ENCODE data around the gene KCNN3. TPM values are rescaled to one million over a fixed set of nuclear protein-coding genes. Genes with fewer than 3 reads are reported as not detected.

The KCNN3 gene
- total and polyA plus RNA-seq, 2 of the 8 experiments (the other 6 are each of a cell fraction or from before 2014, with no cell fraction given) = 2.8 to 3.7 TPM

DNA sequence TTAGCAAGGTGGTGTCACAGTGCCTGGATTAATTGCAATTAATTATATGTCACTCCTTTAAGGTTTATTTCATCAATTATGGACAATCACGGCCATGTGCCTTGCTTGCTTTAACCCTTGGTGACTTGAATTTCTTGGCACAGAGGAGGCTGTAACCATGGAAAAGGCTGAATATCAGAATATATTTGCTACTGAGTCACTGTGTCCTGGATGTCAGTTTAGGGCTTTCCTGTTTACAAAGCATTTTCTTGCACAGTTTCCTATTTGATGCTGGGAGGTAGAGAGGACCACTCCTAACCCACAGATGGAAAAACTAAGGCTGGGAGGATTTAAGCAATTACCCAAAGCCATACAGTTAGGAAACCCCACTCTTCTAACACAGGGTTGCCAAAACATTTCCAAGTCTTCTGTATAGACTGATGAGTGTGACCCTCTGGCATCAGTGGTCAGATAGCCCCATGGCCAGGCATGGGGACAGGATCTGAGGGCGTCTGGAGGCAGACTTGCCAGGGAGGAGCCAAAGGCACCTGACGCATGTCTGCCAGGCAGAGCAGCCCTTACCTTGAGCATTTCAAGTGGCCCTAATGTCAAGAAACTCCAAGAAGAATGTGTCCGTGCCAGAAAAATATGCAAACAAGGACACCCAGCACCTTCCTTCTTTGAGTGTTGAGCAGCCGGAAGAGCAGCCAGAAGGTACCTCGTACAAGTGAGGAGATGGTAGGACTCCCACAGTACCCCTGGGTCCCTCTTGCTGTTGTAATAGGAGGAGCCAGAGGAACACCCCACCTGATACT is 34.4 kb downstream of the KCNN3 start:
- Histone ChIP-seq H2AFZ (ENCODE audit: low read length) (no peak overlapping the region), H3K27ac (ENCODE audit: low read depth, low read length) (no peak overlapping the region), H3K4me3 (ENCODE audit: extremely low read depth in 1 of 4, insufficient read depth in 2 of 4, low read depth in 3 of 4, low read length in 4 of 4) (no peak overlapping the region), H3K56ac (replicated peaks; ENCODE audit: insufficient read length, low read depth, low read length) (no peak overlapping the region), H3K9ac (replicated peaks in 1 of 4; ENCODE audit: extremely low read depth in 1 of 4, low read depth in 3 of 4, low read length in 3 of 4) (no peak overlapping the region), H3K23me2 (ENCODE audit: low read depth, low read length) (no peaks in the 10 kb centered on the region), H3K14ac (ENCODE audit: insufficient read length) (no peak overlapping the region), H2BK20ac (ENCODE audit: low read length) (no peak overlapping the region), H3K9me3 (ENCODE audit: insufficient read depth in 2 of 2, low read depth in 1 of 2, low read length in 1 of 2) (no peaks in the 10 kb centered on the region), H2BK5ac (ENCODE audit: low read depth, low read length) (no peak overlapping the region), H2BK12ac (ENCODE audit: low read depth, low read length) (no peak overlapping the region), H4K91ac (replicated peaks; ENCODE audit: insufficient read length, low read length) (no peak overlapping the region), H3K4me2 (ENCODE audit: insufficient read depth in 1 of 2, low read depth in 2 of 2, low read length in 2 of 2) (no peak overlapping the region), H4K8ac (ENCODE audit: extremely low read depth, insufficient read depth, low read length) (no peak overlapping the region), H3K18ac (ENCODE audit: extremely low read depth, low read length) (no peak overlapping the region), H2AK5ac (ENCODE audit: low read depth, low read length) (no peak overlapping the region), H3K36me3 (ENCODE audit: control insufficient read depth in 2 of 4, insufficient read depth in 4 of 4, low read length in 3 of 4) (no peaks in the 10 kb centered on the region), H3K23ac (ENCODE audit: insufficient read length) (no peak overlapping the region), H3K27me3 (replicated peaks in 1 of 4; ENCODE audit: control insufficient read depth in 3 of 4, extremely low read depth in 1 of 4, insufficient read depth in 3 of 4, low read length in 3 of 4) (no peaks in the 10 kb centered on the region), H4K5ac (ENCODE audit: insufficient read length, low read depth, low read length) (no peak overlapping the region), H3K79me1 (ENCODE audit: low read depth, low read length) (no peaks in the 10 kb centered on the region), H2BK120ac (replicated peaks; ENCODE audit: low read depth, low read length) (no peak overlapping the region), H2BK15ac (ENCODE audit: low read length) (no peak overlapping the region), H3K4me1 (replicated peaks in 1 of 4; ENCODE audit: control insufficient read depth in 3 of 4, insufficient read depth in 4 of 4, low read length in 3 of 4) (peaks cover 0 to 11% (median 4%) of the 10 kb centered on the region in 4 experiments; a peak in 5 of 7 replicates), H4K20me1 (replicated peaks in 1 of 2; ENCODE audit: control insufficient read depth in 1 of 2, insufficient read depth in 2 of 2, low read length in 2 of 2) (peaks cover 0 to 1% of the 10 kb centered on the region in 2 experiments), H3K79me2 (ENCODE audit: control insufficient read depth in 1 of 2, insufficient read depth in 2 of 2, low read length in 2 of 2) (no peaks in the 10 kb centered on the region), H3K4ac (replicated peaks; ENCODE audit: insufficient read length, low read depth, low read length) (no peak overlapping the region)
- CTCF ChIA-PET (ENCODE audit: partially characterized antibody) = interaction anchor here (0.7 to 6.0 kb wide), 6 partner anchors 13 to 30 kb away, joined by 3 to 31 read pairs (median 12); no protein-coding TSS in a partner anchor
- FAIRE-seq = no peak
- POLR2A ChIA-PET (ENCODE audit: partially characterized antibody) = no interaction called here
- DNase-seq (ENCODE audit: low read depth in 1 of 2, low spot score in 2 of 2) = no peak
- WGBS, 2 experiments (ENCODE audit: extremely low coverage in 1 of 2, insufficient coverage in 1 of 2, insufficient read length in 1 of 2, insufficient replicate concordance in 2 of 2, low coverage in 1 of 2, low lambda C conversion rate in 2 of 2, missing lambda C conversion rate in 1 of 2) = 89% methylated on average over 6 of the region's 6 CpGs; no CpG with 5 or more reads in 1 of the 2 experiments
- TF ChIP-seq RXRA (IDR thresholded peaks at IDR 0.05; ENCODE audit: insufficient read depth, low read depth, low read length) (no peak), RAD21 (IDR thresholded peaks at IDR 0.05 in 1 of 2, conservative IDR thresholded peaks at IDR 0.05 in 1 of 2; ENCODE audit: low read depth in 2 of 2, low read length in 2 of 2) (no peak), CHD2 (IDR thresholded peaks at IDR 0.05; ENCODE audit: low read length) (no peak), SIX5 (IDR thresholded peaks at IDR 0.05; ENCODE audit: low read depth, low read length) (no peak), POLR2AphosphoS5 (IDR thresholded peaks at IDR 0.05; ENCODE audit: low read depth, low read length) (no peak), CBX8 (IDR thresholded peaks at IDR 0.05; ENCODE audit: borderline replicate concordance, low read depth, low read length) (no peak), NRF1 (IDR thresholded peaks at IDR 0.05; ENCODE audit: low read depth, low read length) (no peak), FOSL1 (IDR thresholded peaks at IDR 0.05; ENCODE audit: insufficient read depth, low read depth, low read length) (no peak)
- TF ChIP-seq, protein P1, sequence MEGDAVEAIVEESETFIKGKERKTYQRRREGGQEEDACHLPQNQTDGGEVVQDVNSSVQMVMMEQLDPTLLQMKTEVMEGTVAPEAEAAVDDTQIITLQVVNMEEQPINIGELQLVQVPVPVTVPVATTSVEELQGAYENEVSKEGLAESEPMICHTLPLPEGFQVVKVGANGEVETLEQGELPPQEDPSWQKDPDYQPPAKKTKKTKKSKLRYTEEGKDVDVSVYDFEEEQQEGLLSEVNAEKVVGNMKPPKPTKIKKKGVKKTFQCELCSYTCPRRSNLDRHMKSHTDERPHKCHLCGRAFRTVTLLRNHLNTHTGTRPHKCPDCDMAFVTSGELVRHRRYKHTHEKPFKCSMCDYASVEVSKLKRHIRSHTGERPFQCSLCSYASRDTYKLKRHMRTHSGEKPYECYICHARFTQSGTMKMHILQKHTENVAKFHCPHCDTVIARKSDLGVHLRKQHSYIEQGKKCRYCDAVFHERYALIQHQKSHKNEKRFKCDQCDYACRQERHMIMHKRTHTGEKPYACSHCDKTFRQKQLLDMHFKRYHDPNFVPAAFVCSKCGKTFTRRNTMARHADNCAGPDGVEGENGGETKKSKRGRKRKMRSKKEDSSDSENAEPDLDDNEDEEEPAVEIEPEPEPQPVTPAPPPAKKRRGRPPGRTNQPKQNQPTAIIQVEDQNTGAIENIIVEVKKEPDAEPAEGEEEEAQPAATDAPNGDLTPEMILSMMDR (IDR thresholded peaks at IDR 0.05; ENCODE audit: control extremely low read depth in 1 of 3, insufficient read depth in 1 of 3, low read depth in 1 of 3, low read length in 3 of 3) = no peak
